HL-60/S4 treated with retinoic acid at 250 ng/mL for 4 days and 3 days (cell line): ENCODE measurements around the gene BTBD9.

Source experiments
- in situ Hi-C: fragments of 300-500 bp; cut with MboI; formaldehyde crosslinking; loops from 2 replicates; pipeline ENCODE4 v1.7.0; 2022; ENCODE audit warnings: low sequenced_read_pairs

Gene BTBD9

GRCh38 chr6:38639498-38640215, at the start of gene BTBD9:
TSS of gene BTBD9 (minus strand) at chr6:38639929.
- in situ Hi-C loops = no loop called here

GRCh38 chr6:38688579-38689087, 48.9 kb upstream of the BTBD9 start:
- in situ Hi-C loops = no loop called here

DNA sequence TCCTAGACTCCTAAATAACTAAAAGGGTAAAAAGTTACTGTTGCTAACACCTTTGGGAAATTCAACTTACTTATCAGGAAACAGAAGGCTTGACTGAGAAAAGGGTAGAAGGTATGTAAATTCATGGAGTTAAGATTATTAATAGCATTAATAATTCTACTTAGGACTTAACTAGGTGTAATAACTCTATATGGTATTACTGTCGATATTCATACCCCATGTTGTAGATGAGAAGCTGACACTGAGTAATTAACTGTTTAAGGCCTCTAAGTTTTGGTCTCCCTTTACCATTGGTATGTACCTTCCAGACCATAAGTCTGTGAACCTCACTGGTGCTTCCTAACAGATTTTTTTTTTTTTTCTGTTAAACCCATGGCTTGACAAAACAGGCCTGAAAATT, 47.8 kb upstream of the BTBD9 start:
- in situ Hi-C loops = no loop called here

GRCh38 chr6:38687043-38687353, 47.3 kb upstream of the BTBD9 start:
- in situ Hi-C loops = no loop called here

DNA sequence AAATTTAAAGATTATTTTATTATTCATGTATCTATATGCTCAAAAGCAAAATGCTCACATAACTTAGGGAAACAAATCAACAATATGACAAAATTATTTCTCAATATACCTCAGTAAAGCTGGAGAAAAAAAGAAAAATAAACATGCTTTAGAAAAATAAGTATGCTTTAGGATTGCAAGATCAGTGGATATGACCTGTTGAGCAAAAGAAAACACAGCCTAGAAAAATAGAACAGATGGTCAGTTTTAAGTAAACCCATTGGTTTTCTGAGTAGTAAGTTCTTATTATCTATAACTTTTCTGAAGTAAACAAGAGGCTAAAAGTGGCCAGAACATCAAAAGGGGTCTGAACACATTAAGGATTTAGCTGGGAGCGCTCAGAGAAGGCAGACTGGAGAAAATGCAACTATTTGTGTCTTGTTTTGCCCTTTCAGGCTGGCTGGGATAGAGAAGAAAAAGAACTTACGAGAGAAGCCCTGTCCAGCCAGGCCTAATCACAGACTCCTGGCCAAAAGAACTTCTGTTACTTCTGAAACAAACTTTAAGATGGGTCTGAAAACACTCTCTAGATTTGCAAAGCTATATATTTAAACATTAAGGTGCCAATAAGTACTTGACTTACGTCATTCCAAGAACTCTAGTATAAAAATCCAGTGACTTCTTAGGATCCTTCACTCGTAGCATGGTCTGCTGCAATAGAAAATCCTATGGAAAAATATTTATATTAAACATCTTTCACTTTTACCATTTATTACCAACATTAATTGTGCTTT, 46.7 kb upstream of the BTBD9 start:
- in situ Hi-C loops = no loop called here

DNA sequence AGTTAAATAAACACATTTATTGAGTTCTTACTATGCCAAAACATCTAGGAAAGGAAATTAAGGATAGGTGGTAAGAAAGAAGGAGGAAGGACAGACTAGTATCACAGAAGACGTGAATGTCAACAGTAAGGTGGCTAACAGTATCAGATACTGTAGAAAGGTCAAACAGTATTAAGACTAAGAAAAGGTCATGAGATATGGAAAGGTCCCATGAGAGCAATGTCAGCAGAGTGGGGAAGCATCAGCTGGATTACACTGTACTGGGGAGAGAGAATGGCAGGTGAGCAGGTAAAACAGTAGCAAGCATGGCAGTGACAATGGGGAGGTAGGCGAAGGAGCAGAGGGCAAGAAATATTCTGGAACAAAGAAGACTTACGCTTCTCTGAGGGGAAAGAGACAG, 45.2 kb upstream of the BTBD9 start:
- in situ Hi-C loops = no loop called here

GRCh38 chr6:38684237-38684636, 44.5 kb upstream of the BTBD9 start:
- in situ Hi-C loops = no loop called here

DNA sequence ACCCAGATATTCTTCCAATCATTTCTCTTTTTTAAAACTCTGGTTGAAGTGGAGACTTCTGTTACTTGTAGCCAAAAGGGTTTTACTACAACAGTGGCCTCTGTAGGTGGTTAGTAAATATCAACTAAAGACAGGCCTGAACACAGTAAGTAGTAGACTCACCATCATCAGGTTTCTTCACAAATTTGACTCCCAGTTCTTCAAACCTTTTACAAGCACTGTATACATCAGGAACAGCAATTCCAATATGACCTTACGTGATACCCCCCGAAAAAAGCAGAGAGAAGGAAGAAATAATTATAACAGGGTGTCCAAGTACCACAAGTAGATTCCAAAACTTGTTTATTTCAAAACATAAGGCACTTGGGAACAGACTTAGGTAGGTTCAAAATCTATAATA, 42.1 kb upstream of the BTBD9 start:
- in situ Hi-C loops = no loop called here

DNA sequence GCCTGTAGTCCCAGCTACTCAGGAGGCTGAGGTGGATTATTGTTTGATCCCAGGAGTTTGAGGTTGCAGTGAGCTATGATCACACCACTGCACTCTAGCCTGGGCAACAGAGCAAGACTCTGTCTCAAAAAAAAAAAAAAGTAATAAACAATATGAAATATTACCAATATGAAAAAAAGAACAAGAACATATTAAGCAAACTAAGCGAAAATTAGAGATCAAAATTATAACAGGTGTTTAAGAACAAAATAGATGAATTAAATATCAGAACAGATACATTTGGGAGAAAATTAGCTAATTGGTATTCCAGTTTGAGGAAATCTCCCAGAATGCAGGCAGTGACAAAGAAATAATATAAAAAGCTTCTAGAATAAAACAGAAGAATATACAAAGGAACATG, 39.9 kb upstream of the BTBD9 start:
- in situ Hi-C loops = no loop called here

DNA sequence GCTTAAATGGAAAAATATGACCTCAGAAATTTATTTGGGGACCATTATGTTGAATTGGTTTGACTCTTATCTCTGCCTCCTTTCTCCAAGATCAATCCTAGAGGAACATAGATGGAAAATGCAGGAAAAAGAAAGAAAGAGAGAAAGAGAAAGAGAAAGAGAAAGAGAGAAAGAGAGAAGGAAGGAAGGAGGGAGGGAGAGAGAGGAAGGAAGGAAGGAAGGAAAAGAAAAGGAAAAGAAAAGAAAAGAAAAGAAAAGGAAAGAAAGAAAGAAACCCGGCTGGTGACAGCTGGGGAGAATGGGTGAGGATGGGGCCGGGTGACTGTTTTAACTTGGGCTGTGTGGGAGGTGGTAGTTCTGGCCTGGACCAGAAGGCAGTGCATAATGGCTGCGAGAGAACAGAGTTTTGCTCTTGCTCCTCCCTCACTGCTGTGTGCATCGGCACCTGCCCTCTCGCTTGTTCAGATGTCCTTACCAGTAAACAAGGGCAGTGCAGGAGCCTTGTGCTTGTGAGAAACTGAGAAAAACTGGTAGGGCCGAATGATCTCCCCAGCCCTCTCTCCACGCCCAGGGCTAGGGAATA, 38.5 kb upstream of the BTBD9 start:
- in situ Hi-C loops = no loop called here

- in situ Hi-C loops = no loop called here
These were observed 37.3 kb upstream of the BTBD9 start for GRCh38 chr6:38676974-38677544.

DNA sequence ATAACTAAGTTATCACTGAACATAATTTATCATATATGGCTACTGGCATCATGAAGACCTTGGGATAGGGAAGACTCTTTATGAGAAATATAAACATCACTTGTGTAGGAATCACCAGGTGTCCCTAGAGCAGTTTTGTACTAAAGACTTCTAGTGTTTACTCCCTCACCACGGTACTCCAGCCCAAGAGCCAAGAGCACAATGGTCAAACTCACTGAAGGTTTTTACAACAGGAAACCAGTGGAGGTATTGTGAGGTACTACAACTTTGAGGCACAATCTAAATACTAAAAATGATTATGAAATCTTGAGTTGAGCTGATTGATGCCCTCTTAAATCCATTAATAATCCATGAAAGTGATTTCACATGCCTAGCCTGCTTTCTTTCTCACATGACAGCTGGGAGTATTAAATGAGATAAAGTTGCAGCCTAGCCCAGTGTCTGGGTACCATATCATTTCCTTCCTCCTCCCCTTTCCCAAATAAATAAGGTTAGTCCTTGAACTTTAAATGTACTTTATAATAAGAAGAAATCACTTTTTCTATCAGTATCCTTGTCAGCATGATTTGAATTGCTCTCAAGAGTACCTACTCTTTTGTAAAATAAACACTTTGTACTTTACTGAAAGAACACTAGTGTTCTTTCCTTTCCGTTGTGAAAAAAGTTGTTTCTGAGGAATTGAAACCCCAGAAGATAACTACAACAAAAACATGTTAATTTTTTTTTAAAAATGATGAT, 36.7 kb upstream of the BTBD9 start:
- in situ Hi-C loops = no loop called here

DNA sequence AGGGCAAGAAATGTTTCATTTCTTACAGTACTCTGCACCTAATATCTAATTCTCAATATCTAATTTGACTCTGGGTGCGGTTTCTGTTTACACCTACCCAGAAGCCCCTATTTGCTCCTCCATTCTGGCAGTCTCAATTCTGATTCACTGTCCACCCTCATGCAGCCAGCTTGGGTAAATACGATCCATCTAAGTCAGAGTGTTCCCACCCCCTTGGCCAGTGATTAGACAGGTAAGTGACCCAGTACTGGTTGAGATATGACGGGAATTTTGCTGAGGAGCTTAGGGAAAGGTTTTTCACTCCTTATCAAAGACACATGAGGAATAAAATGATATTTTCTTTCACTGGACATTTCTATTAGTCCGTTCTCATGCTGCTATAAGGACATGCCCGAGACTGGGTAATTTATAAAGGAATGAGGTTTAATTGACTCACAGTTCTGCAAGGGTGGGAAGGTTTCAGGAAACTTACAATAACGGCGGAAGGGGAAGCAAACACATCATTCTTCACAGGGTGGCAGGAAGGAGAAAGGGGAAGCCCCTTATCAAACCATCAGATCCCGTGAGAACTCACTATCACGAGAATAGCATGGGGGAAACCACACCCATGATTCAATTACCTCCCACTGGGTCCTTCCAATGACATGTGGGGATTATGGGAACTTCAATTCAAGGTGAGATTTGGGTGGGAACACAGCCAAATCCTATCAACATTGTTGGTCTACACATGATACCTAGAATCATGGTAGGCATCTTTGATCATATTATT, 33.9 kb upstream of the BTBD9 start:
- in situ Hi-C loops = no loop called here

GRCh38 chr6:38671885-38672467, 32.2 kb upstream of the BTBD9 start:
- in situ Hi-C loops = no loop called here

DNA sequence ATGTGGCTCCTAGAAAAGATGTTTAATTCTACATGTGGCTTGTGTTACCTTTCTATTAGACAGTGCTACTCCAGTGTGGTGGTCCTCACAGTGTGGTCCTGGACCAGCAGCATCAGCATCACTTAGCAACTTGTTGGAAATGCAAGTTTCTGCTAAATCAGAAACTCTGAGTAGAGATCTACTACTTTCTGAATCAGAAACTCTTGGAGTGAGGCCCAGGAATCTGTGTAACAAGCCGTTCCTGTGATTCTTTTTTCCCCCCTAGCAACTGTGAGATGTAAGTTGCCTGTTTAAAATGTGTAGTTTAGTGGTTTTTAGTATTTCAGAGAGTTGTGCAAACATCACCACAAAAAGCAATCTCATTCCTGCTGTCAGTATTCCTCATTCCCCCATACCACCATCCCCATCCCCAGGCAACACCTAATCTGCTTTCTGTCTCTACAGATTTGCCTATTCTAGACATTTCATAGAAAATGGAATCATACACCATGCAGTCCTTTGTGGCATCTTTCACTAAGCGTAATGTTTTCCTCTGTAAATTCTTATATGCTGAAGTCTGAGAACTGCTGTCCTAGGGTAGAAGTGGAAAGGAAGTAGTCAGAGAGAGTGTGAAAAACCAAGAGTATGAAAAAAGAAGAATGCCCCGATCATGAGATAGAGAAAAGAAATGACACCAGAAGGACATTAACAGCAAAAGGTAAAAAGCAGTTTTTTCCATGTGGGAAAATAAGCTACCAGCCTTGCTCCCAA, 18.9 kb upstream of the BTBD9 start:
- in situ Hi-C loops = no loop called here

DNA sequence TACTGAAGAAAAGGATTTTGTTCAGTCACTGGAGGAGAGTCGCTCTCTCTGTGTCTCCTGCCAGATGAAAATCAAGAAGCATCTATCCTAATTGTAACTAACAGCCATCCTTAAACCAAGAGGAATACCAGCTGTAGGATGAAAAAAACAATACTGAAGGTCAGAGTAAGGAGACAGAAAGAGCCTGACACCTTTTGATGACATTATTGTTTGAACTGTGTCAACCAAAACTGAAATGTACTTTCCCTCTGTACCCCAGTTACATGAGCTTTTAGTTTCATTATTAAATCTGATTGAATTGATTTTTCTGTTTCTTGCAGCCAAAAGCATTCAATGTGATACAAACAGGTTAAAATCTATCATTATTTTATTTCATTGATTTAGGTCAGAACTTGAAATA, 17.2 kb upstream of the BTBD9 start:
- in situ Hi-C loops = no loop called here

DNA sequence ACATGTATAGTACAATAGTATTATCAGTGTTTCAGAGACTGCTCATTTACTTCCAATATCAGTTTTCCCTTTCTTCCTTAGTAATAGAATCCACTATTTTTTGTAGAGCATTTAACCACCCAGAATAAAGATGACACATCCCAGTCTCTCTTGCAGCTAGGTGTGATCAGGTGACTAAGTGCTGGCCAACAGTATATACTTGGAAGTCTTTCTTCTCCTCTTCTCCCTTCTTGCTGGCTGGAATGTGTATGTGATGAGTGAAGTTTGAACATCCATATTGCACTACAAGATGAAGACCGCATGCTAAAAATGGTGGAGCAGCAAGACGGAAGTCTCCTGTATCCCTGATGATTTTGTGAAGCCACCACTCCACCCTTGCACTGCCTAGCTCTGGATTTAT, 14.5 kb upstream of the BTBD9 start:
- in situ Hi-C loops = no loop called here

- in situ Hi-C loops = no loop called here
These were observed 11.5 kb upstream of the BTBD9 start for GRCh38 chr6:38651121-38651784.
